ENCODE results near the gene MIA. TPM values are rescaled to one million over a fixed set of nuclear protein-coding genes. Genes with fewer than 3 reads are reported as not detected.

The MIA gene
- total and polyA plus RNA-seq, 2 of the 8 experiments (the other 6 are each of a cell fraction or from before 2014, with no cell fraction given): not detected

DNA sequence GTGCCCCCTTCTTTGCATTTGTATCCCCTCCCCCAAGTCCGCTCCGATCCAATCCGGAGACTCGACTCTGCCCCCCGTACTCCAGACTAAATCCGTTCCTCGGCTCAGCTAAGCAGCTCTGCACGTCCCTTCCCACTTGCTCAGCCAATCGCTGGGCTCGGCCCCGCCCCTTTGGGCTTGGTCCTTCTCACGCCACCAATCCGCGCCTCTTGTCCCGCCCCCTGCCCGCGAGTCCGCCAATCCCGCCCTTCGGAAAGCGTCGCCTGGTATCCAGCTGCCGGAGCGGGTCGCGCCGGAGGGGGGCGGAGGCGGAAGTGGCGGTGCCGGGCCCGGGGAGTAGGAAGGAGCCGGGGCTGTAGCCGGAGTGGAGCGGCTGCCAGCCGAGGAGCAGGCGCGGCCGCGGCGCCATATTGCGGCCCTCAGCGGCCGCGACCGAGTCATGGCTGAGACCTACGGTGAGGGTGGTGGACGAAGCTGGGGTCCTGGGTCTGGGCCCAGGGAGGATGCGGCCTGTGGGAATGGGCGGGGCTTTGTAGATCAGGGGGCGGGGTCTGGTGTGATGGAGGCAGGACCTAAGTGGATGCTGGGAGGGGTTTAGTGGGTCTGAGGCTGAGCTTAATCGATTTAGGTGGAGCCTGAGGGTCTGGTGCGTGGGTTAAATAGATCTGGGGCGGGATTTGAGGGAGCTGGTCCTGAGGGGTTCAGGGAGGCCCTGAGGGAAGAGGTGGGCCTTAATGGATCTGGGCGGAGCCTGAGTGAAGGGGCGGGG lies 2.8 kb downstream of the MIA start, which contains the start of gene RAB4B (continued):
- no peak for TF ChIP-seq POLR2A (IDR thresholded peaks at IDR 0.05; ENCODE audit: control extremely low read depth in 1 of 2, low read depth in 2 of 2, low read length in 2 of 2)
- no peak for TF ChIP-seq EGR1 (IDR thresholded peaks at IDR 0.05; ENCODE audit: borderline replicate concordance, low read depth, low read length)
- peak; percentile 72 for TF ChIP-seq PHF8 (conservative IDR thresholded peaks at IDR 0.05; ENCODE audit: low read depth, low read length)
- peak; percentile 53 to 82; a peak in 2 of 4 replicates for TF ChIP-seq SIN3A (conservative IDR thresholded peaks at IDR 0.05 in 1 of 2, IDR thresholded peaks at IDR 0.05 in 1 of 2; ENCODE audit: low read depth in 1 of 2, low read length in 2 of 2)
- no peak for TF ChIP-seq ZNF274 (IDR thresholded peaks at IDR 0.05; ENCODE audit: borderline replicate concordance, extremely low read depth, low read length)
- no peak for TF ChIP-seq CEBPB (IDR thresholded peaks at IDR 0.05; ENCODE audit: low read depth, low read length)
- TF ChIP-seq, protein P1, sequence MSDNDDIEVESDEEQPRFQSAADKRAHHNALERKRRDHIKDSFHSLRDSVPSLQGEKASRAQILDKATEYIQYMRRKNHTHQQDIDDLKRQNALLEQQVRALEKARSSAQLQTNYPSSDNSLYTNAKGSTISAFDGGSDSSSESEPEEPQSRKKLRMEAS (IDR thresholded peaks at IDR 0.05): no peak
- TF ChIP-seq JUND (IDR thresholded peaks at IDR 0.05; ENCODE audit: low read length): no peak; the same call in 1 of the 2 replicates
- TF ChIP-seq MAFK (IDR thresholded peaks at IDR 0.05; ENCODE audit: low read depth, low read length): no peak
- peak; percentile 58 for TF ChIP-seq ASH2L (IDR thresholded peaks at IDR 0.05; ENCODE audit: low read length)
- no peak for TF ChIP-seq KDM1A (IDR thresholded peaks at IDR 0.05; ENCODE audit: borderline replicate concordance, low read length)
- TF ChIP-seq RAD21 (IDR thresholded peaks at IDR 0.05 in 1 of 2, conservative IDR thresholded peaks at IDR 0.05 in 1 of 2; ENCODE audit: low read depth in 2 of 2, low read length in 2 of 2): no peak
- TF ChIP-seq BCL11A (IDR thresholded peaks at IDR 0.05; ENCODE audit: low read depth in 2 of 2, low read length in 2 of 2): no peak
- TF ChIP-seq, protein P2, sequence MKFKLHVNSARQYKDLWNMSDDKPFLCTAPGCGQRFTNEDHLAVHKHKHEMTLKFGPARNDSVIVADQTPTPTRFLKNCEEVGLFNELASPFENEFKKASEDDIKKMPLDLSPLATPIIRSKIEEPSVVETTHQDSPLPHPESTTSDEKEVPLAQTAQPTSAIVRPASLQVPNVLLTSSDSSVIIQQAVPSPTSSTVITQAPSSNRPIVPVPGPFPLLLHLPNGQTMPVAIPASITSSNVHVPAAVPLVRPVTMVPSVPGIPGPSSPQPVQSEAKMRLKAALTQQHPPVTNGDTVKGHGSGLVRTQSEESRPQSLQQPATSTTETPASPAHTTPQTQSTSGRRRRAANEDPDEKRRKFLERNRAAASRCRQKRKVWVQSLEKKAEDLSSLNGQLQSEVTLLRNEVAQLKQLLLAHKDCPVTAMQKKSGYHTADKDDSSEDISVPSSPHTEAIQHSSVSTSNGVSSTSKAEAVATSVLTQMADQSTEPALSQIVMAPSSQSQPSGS (IDR thresholded peaks at IDR 0.05; ENCODE audit: low read length): no peak
- TF ChIP-seq BACH1 (IDR thresholded peaks at IDR 0.05; ENCODE audit: low read length): no peak
- TF ChIP-seq FOSL1 (IDR thresholded peaks at IDR 0.05; ENCODE audit: insufficient read depth, low read depth, low read length): no peak
- no peak for TF ChIP-seq SIX5 (IDR thresholded peaks at IDR 0.05; ENCODE audit: low read depth, low read length)
- peak; percentile 82; the same call in 1 of the 2 replicates for TF ChIP-seq YY1 (IDR thresholded peaks at IDR 0.05; ENCODE audit: low read depth, low read length)

Data from H1 (cell line).